Lung (tissue), 12 donors: Measurements from ENCODE around the gene MITF. TPM values are rescaled to one million over a fixed set of nuclear protein-coding genes. Genes with fewer than 3 reads are reported as not detected.

ENCODE experiments used
- ATAC-seq: fragments of 200-7000 bp; cut with Tn5 transposase; one replicate; pipeline ENCODE4 v1.9.1; 2020; ENCODE audit warnings: moderate number of reproducible peaks; ENCODE audit not compliant: insufficient read depth, low FRiP score
- DNase-seq, 3 donors: peaks; one replicate each; pipeline ENCODE4 v3.0.0-alpha.2; 2013 to 2017
- H3K27ac ChIP-seq, 2 donors: one replicate each; pipeline ENCODE4 v1.5.1; 2013; ENCODE audit warnings: mild to moderate bottlenecking in 2 of 2, moderate library complexity in 2 of 2, control low read depth in 1 of 2, inconsistent platforms in 1 of 2, low read depth in 1 of 2, low read length in 1 of 2
- H3K27me3 ChIP-seq, 3 donors: one replicate each; pipeline ENCODE4 v1.5.1; 2013; ENCODE audit warnings: low read length in 2 of 3; ENCODE audit not compliant: control insufficient read depth in 3 of 3, insufficient read depth in 3 of 3
- H3K36me3 ChIP-seq, 4 donors: one replicate each; pipeline ENCODE4 v1.5.1; 2013; ENCODE audit warnings: low read length in 4 of 4, mild to moderate bottlenecking in 1 of 4, moderate library complexity in 1 of 4; ENCODE audit not compliant: control insufficient read depth in 4 of 4, insufficient read depth in 4 of 4
- H3K4me1 ChIP-seq, 5 donors: one replicate each; pipeline ENCODE4 v1.5.1; 2013; ENCODE audit warnings: low read length in 5 of 5, mild to moderate bottlenecking in 2 of 5, moderate library complexity in 1 of 5; ENCODE audit not compliant: control insufficient read depth in 5 of 5, insufficient read depth in 5 of 5
- H3K4me3 ChIP-seq: one replicate; pipeline ENCODE4 v1.5.1; 2013; ENCODE audit warnings: mild to moderate bottlenecking, control low read depth, moderate library complexity
- H3K9ac ChIP-seq, 2 donors: one replicate each; pipeline ENCODE4 v1.5.1; 2013; ENCODE audit warnings: low read length in 2 of 2, control low read depth in 1 of 2; ENCODE audit not compliant: insufficient read depth in 1 of 2
- H3K9me3 ChIP-seq, 4 donors: one replicate each; pipeline ENCODE4 v1.5.1; 2013; ENCODE audit warnings: low read length in 3 of 4, mild to moderate bottlenecking in 1 of 4, moderate library complexity in 1 of 4; ENCODE audit not compliant: control insufficient read depth in 4 of 4, insufficient read depth in 3 of 4
- WGBS, 2 donors: extraction: QIAGEN DNeasy Blood & Tissue Kit; methylation state at CpG; one replicate each; pipeline ENCODE4 v1.1.7; 2013; 5-methylcytosine and 5-hydroxymethylcytosine counted together
- polyA plus RNA-seq, 2 donors: library from polyadenylated mRNA; stranded (reverse); fragments of 200-250 nt; gene quantifications; one replicate each; pipeline ENCODE4 v1.2.1, GENCODE V29; 2013
- total RNA-seq, 2 donors: library from RNA; depleted of rRNA in 1 of 2; stranded (reverse); fragments of >200 nt in 1 of 2; gene quantifications; one replicate each; pipeline ENCODE4 v1.2.1, GENCODE V29; 2014 to 2021
- TF ChIP-seq, protein P1 (sequence below): IDR thresholded peaks from 2 replicates; pipeline ENCODE4 v1.5.1; 2012; ENCODE audit warnings: mild to moderate bottlenecking; ENCODE audit errors: control extremely low read depth, extremely low read depth
- donor health status: control.
- donor health status: control.
- donor health status: Bipolar disorder and iron deficiency.
- donor health status: healthy.
- donor health status: DM: yes; HTN: yes; CAD: no.

MITF gene
- total and polyA plus RNA-seq, 4 donors: 5.0 to 28.0 (median 12.0) TPM

DNA sequence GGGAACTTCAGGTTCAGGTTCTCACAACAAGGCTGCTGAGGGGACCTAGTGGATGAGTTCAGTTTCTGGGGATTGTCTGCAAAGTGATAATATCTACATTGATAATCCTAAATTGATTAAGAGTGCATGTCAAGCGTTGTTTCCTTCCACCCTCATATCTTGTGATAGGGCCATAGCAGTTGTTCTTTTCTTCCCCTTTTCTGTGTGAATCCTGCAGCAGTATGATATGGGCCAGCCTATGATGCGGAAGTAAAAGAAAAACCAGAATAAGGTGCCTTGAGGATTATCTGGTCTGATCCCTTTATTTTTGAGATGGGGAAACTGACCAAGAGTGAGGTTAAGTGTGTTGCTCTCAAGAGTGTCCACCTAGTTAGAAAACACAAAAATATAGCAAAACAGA, 86.2 kb downstream of the MITF start:
- peaks cover 0 to 2% (median 0%) of the 10 kb centered on the region in 4 donors for H3K9me3 ChIP-seq
- ATAC-seq: no peak
- TF ChIP-seq, protein P1, sequence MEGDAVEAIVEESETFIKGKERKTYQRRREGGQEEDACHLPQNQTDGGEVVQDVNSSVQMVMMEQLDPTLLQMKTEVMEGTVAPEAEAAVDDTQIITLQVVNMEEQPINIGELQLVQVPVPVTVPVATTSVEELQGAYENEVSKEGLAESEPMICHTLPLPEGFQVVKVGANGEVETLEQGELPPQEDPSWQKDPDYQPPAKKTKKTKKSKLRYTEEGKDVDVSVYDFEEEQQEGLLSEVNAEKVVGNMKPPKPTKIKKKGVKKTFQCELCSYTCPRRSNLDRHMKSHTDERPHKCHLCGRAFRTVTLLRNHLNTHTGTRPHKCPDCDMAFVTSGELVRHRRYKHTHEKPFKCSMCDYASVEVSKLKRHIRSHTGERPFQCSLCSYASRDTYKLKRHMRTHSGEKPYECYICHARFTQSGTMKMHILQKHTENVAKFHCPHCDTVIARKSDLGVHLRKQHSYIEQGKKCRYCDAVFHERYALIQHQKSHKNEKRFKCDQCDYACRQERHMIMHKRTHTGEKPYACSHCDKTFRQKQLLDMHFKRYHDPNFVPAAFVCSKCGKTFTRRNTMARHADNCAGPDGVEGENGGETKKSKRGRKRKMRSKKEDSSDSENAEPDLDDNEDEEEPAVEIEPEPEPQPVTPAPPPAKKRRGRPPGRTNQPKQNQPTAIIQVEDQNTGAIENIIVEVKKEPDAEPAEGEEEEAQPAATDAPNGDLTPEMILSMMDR: no peak
- WGBS, 2 donors: 74 to 90% methylated on average over 2 of the region's 2 CpGs
- H3K27me3 ChIP-seq: no peaks in the 10 kb centered on the region
- H3K9ac ChIP-seq: no peak overlapping the region
- H3K4me1 ChIP-seq: peaks cover 0 to 11% (median 0%) of the 10 kb centered on the region in 5 donors
- DNase-seq: no peak
- H3K4me3 ChIP-seq: no peak overlapping the region
- no peaks in the 10 kb centered on the region for H3K36me3 ChIP-seq
- no peak overlapping the region for H3K27ac ChIP-seq

DNA sequence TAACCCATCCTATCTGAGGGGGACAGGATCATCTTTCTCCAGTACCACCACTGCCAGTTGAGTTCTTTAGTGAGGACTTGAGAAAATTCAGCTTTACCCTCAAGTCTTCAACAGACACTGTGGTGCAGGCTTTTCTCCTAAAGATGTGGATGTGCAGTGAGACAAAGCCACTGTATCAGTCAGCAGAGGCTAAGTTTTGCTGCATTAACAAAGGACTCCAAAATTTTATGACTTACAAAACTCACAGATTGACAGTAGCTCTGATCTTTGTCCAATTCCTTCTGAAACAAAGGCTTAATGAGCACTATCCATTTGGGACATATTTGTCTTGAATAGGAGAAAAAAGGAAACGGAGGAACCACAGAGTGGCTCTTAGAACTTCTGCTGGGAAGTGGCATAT, 87.9 kb downstream of the MITF start:
- Histone ChIP-seq H3K4me1 (peaks cover 0 to 5% (median 0%) of the 10 kb centered on the region in 5 donors), H3K36me3 (no peaks in the 10 kb centered on the region), H3K4me3 (no peak overlapping the region), H3K9me3 (peaks cover 0 to 2% (median 0%) of the 10 kb centered on the region in 4 donors), H3K27me3 (no peaks in the 10 kb centered on the region), H3K27ac (no peak overlapping the region), H3K9ac (no peak overlapping the region)
- DNase-seq (no peak), ATAC-seq (no peak)
- WGBS, 2 donors: 80 to 81% methylated on average over 1 of the region's 1 CpG
- TF ChIP-seq, protein P1: no peak

DNA sequence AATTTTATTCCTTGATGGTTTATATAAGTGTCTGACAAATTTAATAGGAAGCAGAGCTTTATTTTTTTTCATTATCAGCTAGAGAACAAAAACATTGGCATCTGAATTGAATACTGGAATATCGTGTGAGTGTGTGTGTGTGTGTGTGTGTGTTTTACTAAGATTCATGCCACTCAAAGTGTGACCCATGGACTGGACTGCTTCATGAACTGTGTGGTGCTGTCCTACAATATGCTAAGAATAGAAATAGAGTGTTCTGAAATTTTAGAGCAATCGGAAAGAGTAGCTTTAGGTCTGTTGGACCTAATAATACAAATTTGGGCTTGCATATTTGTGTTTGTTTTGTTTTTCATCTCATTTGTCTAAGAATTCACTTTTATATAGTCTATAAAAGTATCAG, 89.6 kb downstream of the MITF start:
- TF ChIP-seq, protein P1: no peak
- H3K9ac ChIP-seq: no peak overlapping the region
- 45 to 95% methylated on average over 2 of the region's 2 CpGs for WGBS, 2 donors
- no peaks in the 10 kb centered on the region for H3K36me3 ChIP-seq
- DNase-seq (no peak), ATAC-seq (no peak)
- peaks cover 0 to 2% (median 0%) of the 10 kb centered on the region in 4 donors for H3K9me3 ChIP-seq
- no peaks in the 10 kb centered on the region for H3K4me1 ChIP-seq
- H3K4me3 ChIP-seq: no peak overlapping the region
- H3K27ac ChIP-seq: no peak overlapping the region
- H3K27me3 ChIP-seq: no peaks in the 10 kb centered on the region

DNA sequence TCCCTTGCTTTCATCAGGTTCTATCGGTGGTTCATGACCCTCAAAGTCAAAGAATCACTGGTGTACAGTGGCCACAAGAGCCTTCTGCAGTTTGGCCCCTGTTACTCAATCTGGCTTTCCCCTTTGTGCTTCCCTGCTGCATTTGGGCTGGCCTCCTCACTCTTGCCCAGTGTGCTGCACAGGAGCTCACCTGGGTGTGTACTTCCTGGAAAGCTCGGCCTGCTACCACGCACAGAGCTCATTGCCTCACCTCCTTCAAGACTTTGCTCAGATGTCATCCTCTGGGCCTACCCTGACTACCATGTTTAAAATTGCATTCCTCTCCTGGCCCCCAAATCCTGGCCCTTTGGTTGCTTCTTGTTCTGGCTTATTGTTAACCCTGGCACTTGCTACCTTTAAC, 90.9 kb downstream of the MITF start:
- Histone ChIP-seq H3K4me3 (no peak overlapping the region), H3K9me3 (peaks cover 0 to 2% (median 0%) of the 10 kb centered on the region in 4 donors), H3K9ac (no peak overlapping the region), H3K36me3 (no peaks in the 10 kb centered on the region), H3K27me3 (no peaks in the 10 kb centered on the region), H3K27ac (no peak overlapping the region), H3K4me1 (no peaks in the 10 kb centered on the region)
- TF ChIP-seq, protein P1: no peak
- 53 to 80% methylated on average over 3 of the region's 3 CpGs for WGBS, 2 donors
- ATAC-seq (no peak), DNase-seq (no peak)
